OCI-LY1 (cell line): ENCODE data around the gene ARL6IP4.

Source experiments
- CTCF ChIP-seq: fragments of 200-600 bp; sonication (generic), shearing (Covaris generic); IDR thresholded peaks from 2 replicates; pipeline ENCODE4 v1.5.1; 2017; ENCODE audit warnings: mild to moderate bottlenecking, antibody characterized with exemption, low read length, moderate library complexity, mixed read lengths
- EZH2 ChIP-seq: fragments of 200-600 bp; sonication (generic), shearing (Covaris generic); IDR thresholded peaks from 2 replicates; pipeline ENCODE4 v1.8.0; 2017; ENCODE audit warnings: borderline replicate concordance, mixed run types, mild to moderate bottlenecking, antibody characterized with exemption, low read length, moderate library complexity, mixed read lengths

- TF ChIP-seq CTCF, result no peak
- no peak for TF ChIP-seq EZH2
Measured at GRCh38 chr12:122964439-122965257, 15.8 kb upstream of the ARL6IP4 start.
